ENCODE results near the gene ST7L.

DNA sequence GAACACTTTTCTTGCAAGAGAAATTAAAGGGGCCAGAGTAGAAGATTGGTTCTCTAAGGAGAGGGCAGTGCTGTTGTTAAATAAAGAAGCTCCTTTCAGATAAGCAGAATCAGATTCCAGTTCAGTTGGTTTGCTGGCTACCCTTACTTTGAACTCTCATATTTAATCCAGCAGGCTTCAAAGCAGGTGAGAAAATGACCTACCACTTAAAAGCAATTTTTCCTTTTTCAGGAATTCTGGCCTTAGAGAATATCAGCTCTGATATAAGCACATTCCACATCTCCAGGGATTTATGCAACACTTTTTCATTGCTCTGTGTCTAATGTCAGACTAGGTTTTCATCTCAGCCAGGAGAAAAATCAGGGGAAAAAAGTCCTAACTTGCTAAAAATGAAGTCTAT, 81.5 kb downstream of the ST7L start:
- TF ChIP-seq, protein P1, sequence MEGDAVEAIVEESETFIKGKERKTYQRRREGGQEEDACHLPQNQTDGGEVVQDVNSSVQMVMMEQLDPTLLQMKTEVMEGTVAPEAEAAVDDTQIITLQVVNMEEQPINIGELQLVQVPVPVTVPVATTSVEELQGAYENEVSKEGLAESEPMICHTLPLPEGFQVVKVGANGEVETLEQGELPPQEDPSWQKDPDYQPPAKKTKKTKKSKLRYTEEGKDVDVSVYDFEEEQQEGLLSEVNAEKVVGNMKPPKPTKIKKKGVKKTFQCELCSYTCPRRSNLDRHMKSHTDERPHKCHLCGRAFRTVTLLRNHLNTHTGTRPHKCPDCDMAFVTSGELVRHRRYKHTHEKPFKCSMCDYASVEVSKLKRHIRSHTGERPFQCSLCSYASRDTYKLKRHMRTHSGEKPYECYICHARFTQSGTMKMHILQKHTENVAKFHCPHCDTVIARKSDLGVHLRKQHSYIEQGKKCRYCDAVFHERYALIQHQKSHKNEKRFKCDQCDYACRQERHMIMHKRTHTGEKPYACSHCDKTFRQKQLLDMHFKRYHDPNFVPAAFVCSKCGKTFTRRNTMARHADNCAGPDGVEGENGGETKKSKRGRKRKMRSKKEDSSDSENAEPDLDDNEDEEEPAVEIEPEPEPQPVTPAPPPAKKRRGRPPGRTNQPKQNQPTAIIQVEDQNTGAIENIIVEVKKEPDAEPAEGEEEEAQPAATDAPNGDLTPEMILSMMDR (IDR thresholded peaks at IDR 0.05; ENCODE audit: extremely low read depth in 1 of 2, insufficient read depth in 1 of 2, low read depth in 1 of 2, low read length in 2 of 2): no peak
- TF ChIP-seq POLR2A (IDR thresholded peaks at IDR 0.05; ENCODE audit: low read depth, low read length) (no peak), EZH2 (IDR thresholded peaks at IDR 0.05; ENCODE audit: borderline replicate concordance, low read depth, low read length, severe bottlenecking) (no peak), POLR2AphosphoS5 (IDR thresholded peaks at IDR 0.05; ENCODE audit: insufficient read depth, low read depth, low read length) (no peak)
